CD4-positive, alpha-beta T cell treated with Interleukin-6 at 100 ng/mL for 8 hours (primary cell): ENCODE data around the gene C1R.

Experiments used
- DNase-seq: peaks from one replicate; pipeline ENCODE4 v3.0.0-alpha.2; 2020; ENCODE audit warnings: mixed read lengths, low spot score

C1R gene

DNA sequence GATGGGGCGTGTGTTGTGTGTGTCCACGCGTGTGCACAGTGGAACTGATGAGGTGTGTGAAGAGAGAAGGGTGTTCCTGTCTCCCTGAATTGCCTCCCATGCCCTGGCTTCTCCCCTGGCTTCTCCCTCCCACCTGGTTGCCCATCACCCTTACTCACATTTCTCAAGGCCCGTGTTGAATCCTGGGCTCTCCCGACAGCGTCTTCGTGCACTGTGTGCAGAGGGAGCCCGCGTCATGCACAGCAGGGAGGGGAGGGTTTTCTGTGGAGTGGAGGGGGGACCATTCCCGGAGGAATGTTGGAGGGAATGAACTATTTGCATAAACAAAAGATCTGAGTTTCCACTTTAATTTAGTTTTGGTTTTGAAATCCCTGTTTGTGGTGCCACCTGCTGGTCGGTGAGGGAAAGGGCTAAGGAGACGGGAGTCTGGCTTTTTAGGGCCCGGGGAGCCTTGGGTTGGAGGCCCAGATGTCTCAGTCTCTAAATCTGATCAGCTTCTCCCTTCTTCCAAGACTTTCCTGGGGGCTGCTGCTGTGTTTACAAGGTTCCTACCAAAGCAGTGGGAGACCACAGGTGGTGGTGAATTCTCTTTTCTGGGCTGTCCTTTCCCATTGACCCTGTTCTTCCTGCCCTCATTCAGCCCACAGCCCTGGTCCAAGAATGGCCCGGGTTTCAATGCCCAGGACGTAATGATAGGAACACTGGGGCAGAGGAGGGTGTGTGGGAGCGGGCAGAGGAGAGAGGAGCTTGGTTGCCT, at the start of gene C1R:
C1R (minus strand) TSS at position 217 of the 757 bp plus-strand sequence; CDS start at position 160, 57 bp downstream.
- DNase-seq = peak; percentile 62

DNA sequence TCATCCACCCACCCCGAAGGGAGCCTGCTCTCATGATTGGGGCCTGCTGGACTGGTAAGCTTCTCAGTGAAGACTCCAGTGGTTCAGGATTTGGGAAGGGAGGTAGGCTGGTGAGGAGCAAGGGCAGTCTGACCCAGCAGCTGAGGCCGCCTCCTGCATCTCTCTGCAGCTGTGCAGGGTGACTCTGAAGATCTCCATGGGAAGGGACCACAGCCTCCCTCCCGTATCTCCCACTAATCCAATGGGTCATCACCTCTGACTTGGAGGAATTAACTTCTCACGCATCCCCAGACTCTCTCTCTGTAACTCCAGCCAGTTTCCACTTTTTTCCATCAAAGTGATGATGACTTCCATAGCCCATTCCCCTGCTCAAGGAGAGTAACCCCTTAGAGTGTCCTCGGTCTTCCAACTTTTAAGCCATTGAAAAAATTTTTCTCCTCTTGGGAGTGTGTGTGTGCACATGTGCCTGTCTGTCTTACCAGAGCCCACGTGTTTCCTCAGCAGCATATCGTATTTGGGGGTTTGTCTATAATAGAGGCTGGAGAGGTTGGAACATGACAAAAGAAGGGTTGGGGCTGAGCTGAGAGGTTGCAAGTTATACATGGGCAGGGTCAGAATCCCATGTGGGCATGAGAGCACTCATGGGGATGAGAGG, 49.2 kb upstream of the C1R start:
- DNase-seq = no peak

DNA sequence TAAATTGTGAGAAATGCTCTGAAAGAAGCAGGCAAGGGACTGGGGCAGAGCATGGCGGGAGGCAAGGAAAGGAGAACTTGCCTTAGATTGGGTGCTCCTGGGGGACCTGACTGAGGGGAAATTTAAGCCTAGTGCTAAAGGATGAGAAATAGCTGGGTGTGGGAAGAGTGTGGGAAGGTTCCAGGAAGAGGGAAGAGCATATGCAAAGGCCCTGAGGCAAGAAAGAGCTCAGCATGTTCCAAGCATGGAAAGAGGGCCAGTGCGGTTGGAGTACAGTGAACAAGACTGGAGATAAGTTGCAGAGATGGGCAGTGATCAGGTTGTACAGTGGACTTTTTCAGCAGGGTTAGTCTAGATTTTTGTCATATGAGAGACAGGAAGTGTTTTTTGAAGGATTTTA, 47.0 kb upstream of the C1R start:
- DNase-seq = no peak

DNA sequence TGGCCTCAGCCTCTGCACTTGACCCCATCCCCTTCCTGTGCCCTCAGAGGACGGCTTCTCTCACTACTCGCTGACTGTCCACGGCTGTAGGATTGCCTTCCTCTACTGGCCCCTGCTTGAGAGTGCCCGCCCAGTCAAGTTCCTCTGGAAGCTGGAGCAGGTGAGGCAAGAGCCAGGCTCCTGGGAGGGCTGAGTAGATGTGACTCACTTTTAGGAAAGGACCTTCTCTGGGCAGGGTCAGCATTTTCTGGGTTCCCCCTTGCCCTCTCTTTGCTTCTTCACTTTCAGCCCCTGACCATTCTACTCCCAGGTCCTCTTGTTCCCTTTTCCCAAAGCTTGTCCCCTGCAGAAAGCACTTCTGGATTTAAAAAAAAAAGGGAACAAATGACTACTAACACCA, 45.7 kb upstream of the C1R start:
- no peak for DNase-seq

DNA sequence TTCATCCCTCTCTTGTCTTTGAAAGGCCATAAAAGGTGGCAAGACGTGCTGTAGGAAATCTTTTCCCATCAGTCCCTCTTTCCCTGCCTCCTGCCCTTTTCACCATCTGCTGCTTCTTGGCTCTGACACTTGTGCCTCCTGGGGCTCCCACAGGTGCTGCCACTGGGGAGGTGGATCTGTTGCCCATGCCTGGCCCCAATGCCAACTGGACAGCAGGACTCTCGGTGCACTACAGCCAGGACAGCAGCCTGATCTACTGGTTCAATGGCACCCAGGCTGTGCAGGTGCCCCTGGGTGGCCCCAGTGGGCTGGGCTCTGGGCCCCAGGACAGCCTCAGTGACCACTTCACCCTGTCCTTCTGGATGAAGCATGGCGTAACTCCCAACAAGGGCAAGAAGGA, 44.4 kb upstream of the C1R start:
- DNase-seq = no peak

DNA sequence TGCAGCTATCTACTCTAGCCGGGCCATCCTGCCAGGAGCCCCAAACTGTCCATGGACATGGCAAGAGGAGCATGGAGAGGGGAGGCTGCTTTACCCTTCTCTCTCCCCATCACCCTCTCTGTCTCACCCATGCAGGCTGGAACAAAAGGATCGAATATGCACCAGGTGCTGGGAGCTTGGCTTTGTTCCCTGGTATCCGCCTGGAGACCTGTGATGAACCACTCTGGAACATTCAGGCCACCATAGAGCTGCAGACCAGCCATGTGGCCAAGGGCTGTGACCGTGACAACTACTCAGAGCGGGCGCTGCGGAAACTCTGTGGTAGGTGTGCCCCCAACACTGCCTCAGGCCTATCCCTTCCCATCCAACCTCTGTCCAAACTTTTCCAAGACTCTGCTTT, 43.8 kb upstream of the C1R start:
- DNase-seq = no peak

DNA sequence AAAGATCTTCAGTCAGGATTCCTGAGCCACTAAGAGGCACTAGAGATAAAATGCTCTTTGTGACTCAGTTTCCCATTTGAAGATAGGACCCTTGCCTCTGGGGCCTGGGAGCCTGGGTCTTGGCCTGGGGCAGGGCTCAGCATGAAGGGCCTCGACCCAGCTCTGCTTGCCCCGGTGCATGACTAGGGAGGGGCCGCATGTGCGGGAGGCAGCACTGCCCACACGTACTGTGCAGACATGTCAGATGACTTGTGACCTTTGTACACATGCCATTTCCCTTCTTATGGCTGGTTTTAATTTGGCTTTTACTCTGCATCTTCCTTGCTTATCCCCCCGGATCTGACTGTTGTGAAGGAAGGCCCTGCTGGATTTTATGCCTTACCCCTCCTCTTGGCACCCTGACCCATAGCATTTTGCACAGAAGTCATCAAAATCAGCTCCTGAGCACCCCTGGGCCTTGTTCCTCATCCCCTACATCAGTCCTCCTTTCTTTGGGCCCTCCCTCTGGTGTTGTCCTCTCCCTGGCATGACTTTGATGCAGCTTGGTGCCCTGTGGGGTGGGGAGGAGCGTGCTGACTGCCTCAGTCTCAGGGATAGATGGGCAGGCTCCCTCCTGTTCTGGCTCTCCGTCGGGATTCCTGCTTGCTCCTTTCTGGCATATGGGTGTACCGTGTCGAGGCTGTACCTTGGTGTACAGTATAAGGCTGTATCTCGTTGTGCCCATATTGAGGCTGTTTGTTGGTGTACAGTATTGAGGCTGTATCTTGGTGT, 42.3 kb upstream of the C1R start:
- DNase-seq = no peak

DNA sequence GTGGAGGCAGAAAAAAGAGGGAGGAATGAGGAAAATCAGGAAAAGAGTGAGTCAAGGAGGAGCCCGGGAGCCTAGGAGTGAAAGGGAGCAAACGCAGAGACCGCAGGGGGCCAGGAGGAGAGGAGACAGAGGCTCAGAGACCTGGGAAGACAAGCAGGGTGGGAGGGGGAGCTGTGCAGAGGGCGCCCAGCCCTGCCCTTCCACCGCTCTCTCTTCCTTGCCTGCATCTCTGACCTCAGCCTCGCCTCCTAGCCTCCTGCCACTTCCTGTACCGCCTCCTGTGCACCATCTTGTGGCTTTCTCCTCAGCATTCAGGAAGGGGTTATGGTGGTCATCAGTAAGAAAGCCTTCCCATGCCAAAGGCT, 39.2 kb upstream of the C1R start:
- peak; percentile 22 for DNase-seq

DNA sequence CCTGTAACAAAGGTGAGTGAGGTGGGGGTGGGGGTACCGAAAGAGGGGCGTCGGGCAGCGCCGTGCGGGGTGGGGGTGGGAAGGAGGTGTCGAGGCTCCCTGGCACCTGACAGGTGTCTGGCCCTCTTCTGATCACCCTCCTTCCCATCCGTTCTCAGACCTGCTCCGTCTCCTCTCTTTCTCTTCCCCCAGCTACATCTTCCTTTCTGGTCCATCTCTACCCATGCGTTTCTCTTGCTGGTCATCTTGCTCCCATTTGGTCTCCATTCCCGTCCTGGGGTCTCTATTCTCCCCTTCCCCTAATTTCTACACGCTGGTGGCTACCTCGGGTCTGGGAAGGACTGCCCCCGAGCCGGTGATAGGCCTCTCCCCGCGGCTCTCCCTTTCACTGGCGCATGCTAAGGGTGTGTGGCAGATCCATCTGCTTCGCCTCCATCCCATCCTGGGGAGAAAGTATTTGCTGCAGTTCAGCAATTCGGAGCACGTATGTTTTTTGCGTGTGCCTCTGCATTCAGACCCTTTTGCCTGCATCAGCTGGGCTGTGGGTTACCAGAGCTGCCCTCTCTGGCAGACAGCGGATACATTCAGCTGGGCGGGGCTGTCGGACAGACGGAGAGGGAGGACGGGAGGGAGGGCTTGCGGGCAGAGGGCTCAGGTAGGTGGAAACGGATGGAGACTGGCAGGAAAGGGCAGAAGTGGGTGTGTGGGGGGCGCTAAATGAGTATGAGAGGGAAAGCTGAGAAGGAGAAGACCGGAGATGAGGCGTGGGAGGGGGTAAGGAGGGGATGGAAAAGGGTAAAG, 38.7 kb upstream of the C1R start:
- DNase-seq = peak; percentile 59

DNA sequence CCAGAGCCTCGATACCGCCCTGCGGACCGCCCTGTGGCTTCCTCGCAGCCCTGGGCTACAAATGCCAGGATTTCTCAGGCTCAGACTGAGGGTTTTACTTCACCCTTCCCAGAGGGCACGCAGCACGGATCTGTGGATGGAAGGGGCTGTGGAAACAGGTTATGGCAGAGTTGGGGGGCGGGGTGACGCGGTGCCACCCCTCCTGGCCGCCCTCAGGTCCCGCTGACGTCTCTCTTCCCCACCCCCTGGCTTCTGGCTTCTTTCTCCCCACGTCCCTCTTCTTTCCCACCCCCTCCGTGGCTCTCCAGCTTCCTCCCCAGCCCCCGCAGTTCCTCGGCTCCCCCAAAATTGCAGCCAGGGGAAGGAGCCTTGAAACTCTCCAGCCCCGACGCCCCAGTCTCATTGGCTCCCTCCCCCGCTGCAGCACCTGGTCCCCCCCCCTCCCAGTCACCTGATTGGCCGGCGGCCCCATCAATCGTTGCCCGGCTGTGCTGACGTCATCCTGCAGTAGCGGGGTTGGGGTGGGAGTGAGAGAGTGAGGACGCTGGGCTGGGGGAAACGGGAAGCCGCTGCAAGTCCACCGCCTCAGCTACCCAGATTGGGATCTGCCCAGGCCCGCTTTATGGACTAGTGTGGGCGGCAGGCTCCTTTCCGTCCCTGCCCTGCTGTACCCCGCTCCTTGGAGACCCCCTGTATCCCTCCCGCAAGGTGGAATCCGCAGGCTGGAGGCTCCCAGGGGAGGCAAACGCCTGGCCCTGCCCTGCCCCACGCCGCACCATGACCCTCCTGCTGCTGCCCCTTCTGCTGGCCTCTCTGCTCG, 37.8 kb upstream of the C1R start, which contains the start of gene CLSTN3:
CLSTN3 (plus strand) TSS at position 500 of the 820 bp plus-strand sequence; CDS start at position 778, 278 bp downstream.
- peak; percentile 82 for DNase-seq

DNA sequence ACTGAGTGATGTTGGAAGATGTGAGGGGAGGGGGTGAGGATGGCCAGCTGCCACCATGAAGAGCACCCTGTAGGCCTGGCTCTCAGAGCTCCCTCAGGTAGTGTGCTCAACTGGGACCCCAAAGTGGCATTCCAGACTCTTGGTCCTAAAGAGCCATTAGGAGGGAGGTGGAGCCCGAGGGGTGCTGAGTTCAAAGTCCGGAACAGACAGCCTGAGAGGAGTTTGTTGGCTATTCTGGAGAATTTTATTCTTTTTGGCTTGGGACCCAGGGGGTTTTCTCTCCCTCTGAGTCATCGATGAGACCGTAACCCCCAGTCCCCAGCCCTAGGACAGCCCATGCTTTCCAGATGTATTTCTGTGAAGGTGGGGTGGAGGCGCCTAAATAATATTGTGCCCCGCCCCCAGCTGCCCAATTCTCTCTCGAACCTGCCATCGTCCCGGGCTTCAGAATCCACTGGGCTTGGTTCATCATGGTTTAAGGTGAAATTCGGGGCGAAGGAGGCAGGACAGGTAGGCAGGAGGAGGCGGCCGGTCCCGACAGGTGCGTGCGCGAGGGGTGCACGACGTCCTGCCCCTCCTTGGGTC, 37.1 kb upstream of the C1R start:
- DNase-seq = no peak

DNA sequence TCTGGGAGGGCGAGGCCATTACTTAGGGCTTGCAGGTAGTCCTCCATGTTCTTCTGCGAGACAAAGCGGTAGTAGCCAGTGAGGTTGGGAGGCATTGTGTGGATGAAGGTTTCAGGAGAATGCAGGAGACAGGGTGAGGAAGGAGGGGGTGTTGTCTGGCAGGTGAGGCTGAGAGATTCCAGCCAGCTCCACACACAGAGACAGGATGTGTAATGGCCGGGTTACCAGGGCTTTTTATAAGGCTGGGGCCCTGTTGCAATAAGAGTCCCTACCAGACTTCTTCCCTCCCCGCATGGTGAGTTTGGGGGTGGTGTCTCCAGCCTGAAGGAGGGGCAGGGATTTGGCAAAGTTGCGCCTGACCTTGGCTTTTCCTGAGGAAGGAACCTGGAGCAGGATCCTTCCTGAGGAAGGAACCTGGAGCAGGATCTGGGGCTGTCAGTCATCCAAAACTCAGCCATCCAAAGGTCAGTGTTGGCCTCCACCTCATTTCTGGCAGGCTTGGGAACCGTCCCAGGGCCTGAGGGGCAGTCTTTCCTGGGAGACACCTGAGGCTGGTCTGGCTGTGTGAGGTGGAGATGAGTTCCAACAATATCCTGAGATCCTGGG, 36.5 kb upstream of the C1R start, which contains the start of gene RBP5:
RBP5 (minus strand) TSS at position 209 of the 606 bp plus-strand sequence; CDS start at position 95, 114 bp downstream.
- DNase-seq = no peak

DNA sequence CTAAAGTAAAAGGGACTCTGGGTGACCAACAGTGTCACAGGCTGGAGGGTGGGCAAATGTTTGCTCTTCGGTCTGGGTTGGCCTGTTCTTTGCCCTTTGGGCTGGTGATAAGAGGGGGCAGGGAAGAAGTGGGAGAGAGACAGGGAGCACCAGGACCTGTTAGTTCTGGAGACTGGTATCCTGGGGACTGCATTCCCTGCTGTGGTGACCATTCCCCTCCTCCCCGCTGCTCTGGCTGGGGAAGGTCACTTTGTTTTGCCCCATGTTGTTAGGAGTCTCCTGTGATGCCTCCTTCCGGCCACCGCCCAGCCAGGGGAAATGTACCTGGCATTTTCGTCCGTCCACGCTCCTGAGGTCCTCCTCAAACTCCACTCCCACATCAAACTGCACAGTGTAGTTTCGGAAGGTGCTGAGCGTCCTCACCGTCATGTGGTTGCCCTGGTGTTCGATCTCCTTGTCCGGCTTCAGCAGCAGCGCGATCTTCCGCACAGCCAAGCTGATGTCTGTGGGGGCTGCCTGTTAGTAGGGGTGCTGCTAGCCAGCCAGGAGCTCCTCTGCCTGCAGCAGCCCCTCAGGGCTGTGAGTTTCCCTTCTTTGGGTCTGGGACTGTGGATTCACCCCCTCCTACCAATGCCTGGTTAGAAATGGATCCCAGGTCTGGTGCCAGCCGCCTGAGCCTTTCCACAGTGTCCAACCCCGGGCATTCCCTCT, 35.8 kb upstream of the C1R start:
- no peak for DNase-seq

DNA sequence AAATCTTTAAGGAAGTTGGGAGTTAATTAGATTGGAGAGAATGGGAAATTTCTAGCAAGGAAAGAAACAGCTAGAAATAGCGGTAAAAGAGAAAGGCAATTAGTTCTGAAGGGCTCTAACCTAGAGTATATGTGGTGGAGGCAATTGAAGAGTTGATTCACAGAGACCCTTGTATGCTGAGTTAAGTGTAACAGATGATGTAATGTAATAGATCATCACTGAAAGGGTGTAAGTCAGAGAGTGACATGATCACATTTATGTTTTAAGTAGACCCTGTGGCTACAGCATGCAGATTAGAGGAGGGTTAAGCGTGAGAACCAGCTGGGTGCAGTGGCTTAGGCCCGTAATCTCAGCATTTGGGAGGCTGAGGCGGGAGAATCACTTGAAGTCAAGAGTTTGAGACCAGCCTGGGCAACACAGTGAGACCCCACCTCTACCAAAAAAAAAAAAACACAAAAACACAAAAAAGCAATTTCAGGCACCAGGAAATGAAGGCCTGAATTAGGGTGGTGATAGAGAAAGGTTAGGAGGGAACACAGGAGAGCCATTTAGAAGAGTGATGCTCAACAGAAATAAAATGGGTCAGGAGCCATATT, 33.5 kb upstream of the C1R start:
- no peak for DNase-seq

DNA sequence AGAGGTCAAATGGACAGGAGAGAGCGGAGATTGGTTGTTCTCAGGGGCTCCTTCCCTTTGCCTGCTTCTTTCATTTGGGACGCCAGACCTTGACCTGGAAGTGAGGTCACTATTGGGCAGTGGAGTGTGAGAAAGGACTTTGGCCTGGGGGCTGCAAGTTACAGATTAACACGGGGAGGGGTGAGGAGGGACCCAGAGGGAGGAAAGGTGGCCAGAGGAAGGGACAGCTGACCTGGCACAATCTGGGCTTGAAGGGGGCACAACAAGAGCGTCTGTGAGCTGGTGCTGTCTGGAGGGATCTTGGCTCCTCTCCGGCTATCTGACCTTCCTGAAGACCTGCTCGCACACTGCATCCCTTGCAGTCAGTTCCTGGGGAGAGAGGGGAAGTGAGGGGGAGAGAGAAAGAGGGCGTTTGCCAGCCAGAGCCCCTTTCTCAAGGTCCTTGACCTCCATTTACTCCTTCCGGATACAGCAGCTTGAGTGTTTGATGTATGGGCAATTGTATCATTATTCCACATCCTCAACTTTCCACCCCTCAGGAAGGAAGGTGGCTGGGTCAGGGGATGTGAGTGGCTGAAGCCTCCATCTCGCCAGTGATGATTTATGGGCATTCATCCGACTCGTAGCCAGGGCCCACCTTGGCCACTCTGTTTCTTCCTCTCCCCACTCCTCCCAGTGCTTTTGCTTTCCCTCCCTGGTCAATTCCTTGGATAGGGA, 31.7 kb upstream of the C1R start:
- no peak for DNase-seq

DNA sequence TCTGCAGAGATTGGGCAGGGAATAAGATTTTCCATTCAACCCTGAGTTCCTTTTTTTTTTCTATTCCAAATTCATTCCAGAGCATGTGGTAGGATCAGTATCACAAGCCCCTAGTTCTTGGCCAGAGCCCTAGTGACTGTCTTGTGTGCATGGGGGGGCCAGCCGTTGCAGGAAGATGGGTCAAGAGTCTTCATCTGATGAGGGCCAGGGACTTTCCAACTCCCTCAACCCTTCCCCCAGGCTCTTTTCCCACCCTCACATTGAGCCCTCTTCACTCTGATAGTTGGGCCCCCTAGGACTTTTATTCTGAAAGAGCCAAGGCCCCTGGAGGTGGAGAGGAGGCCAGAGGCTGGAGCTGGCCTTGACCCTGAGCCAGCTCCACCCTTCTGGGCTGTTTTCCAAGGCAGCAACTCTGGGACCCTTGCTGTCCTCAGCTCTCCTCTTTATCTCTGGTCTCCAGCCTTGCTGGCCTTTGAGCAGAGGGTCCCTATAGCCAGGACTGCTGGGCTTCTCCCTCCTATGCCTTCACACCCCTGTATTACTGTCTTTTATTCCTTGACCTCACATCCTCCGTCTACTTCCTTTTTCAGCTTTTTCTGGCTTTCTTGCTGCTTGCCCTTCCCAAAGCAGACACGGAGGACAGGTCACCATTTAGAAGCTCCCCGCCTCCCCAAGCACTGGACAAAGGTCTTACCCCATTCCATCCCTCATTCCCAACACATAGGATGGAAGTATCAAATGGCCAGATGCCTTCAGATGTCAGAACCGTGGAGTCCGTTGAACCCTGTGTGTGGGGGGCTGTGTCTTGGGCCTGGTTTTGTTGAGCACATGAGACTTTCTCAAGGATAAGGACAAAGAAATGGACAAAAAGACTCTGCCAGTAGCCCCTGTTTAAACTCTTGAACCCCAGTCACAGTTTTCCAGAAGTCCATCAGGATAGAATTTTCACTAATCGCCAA, 30.8 kb upstream of the C1R start:
- no peak for DNase-seq

DNA sequence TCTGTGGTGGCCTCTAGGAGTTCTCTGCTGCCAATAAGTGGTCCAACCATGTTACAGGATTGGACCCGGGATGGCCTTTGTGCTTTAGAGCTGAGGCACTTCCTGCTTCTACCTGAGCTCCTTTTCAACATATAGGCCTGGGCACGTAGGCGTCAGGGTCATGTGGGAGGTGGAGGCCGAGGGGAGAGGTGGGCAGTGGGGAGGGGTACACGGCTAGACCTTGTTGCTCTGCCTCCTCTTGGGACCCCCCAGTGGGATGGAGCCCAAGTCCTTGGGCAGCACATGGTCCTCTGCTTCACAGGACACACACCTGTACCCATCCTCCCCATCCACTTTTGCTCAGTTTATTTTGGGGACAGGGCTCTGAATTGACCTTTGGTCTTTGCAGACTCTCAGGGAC, 29.1 kb upstream of the C1R start:
- no peak for DNase-seq
